ENCODE results near the gene ULK4.

- no peak for TF ChIP-seq RAD21 (conservative IDR thresholded peaks at IDR 0.05)
- no peak for TF ChIP-seq EZH2 (IDR thresholded peaks at IDR 0.05; ENCODE audit: borderline replicate concordance, insufficient read depth, low read length, poor library complexity, severe bottlenecking)
- TF ChIP-seq CTCF (IDR thresholded peaks at IDR 0.05; ENCODE audit: poor library complexity, severe bottlenecking) = no peak
These were observed 211.9 kb downstream of the ULK4 start for GRCh38 chr3:41749988-41750387.

All from neural cell (in vitro differentiated cells).